ENCODE results near the gene BMPR1A.

Gene BMPR1A

DNA sequence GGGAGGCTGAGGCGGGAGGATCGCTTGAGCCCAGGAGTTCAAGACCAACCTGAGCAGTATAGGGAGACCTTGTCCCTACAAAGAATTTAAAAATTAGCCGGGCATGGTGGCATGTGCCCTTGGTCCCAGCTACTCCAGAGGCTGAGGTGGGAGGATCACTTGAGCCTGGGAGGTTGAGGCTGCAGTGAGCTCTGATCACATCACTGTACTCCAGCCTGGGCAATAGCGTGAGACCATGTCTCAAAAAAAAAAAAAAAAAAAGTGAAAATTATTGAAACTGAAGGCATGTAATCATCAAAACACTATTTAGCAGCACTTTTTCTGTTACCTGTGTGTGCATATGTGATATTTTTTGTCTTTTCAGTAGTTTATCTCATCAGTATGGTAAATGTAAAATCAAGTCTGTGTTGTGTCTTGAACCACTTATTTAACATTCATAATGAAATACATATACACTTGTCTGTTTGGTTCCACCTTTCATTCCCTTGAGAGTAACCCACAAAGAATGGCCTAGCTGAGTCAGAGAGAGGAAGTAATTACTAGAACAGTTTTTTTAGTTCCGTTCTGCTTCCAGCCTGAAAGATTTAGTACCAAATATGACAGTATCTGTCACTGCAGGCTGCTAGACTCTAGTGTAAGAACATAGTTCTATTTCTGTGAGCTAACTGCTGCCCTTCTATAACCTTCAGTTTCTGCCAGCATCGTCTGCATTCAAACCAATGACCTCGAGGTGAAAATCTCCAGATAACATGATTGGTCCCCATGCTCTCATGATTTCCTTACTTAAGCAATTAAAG, 132.4 kb downstream of the BMPR1A start:
- H3K4me3 ChIP-seq (ENCODE audit: low read depth, low read length): no peak overlapping the region
- DNase-seq (ENCODE audit: low read depth): peak; percentile 76
- TF ChIP-seq, protein P1, sequence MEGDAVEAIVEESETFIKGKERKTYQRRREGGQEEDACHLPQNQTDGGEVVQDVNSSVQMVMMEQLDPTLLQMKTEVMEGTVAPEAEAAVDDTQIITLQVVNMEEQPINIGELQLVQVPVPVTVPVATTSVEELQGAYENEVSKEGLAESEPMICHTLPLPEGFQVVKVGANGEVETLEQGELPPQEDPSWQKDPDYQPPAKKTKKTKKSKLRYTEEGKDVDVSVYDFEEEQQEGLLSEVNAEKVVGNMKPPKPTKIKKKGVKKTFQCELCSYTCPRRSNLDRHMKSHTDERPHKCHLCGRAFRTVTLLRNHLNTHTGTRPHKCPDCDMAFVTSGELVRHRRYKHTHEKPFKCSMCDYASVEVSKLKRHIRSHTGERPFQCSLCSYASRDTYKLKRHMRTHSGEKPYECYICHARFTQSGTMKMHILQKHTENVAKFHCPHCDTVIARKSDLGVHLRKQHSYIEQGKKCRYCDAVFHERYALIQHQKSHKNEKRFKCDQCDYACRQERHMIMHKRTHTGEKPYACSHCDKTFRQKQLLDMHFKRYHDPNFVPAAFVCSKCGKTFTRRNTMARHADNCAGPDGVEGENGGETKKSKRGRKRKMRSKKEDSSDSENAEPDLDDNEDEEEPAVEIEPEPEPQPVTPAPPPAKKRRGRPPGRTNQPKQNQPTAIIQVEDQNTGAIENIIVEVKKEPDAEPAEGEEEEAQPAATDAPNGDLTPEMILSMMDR (IDR thresholded peaks at IDR 0.05; ENCODE audit: low read depth, low read length, missing control alignments): no peak

DNA sequence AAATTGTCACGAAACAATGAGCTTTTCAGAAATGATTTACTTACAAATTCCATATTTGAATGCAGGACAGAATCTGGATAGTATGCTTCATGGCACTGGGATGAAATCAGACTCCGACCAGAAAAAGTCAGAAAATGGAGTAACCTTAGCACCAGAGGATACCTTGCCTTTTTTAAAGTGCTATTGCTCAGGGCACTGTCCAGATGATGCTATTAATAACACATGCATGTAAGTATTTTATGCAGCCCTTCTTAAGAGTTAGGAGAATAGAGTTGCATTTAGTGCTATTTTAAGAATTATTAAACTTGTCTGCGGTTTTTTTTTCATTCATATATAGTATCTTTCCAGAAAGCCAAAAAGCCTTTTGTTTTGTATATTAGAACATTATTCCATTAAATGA, 133.6 kb downstream of the BMPR1A start:
- no peak overlapping the region for H3K4me3 ChIP-seq (ENCODE audit: low read depth, low read length)
- TF ChIP-seq, protein P1 (IDR thresholded peaks at IDR 0.05; ENCODE audit: low read depth, low read length, missing control alignments): no peak
- DNase-seq (ENCODE audit: low read depth): no peak

DNA sequence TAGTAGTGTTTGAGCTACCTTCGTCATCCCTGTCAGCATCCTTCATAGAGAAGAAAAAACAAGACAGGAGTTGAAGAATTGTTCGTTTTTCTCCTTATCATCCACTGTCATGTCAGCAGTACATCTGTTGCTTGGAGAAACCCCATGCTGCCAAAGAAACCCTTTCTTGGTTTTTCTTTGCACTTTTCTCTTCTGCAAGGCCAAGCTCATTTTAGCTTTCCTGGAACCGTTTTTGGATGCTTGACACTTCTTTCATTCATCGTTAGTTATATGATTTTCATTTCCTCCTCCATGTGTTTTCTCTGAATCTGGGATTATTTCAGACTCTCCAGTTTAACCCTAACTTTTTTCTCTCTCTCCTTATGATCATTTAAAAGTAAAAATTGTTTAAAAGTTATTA, 142.1 kb downstream of the BMPR1A start:
- TF ChIP-seq, protein P1 (IDR thresholded peaks at IDR 0.05; ENCODE audit: low read depth, low read length, missing control alignments): no peak
- H3K4me3 ChIP-seq (ENCODE audit: low read depth, low read length): no peak overlapping the region

DNA sequence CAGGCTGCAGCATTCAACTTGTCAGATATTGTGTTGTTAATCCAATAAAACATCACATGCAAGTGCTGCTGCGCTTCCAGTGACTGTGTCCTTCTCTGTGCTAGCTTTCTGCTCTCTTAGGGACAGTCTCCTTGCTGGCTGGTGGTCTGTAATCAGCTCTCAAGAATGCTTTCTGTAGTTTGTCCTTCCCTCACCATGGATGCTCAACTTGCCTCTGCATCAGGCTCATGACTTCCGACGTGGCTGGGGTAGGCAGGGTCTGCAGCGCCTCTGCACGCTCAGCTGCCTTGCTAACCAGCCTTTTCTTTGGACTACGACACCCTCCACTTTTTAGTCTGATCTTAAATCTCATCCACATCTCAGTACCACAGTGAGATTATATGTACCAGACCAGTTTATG, 142.7 kb downstream of the BMPR1A start:
- DNase-seq (ENCODE audit: low read depth): no peak
- no peak overlapping the region for H3K4me3 ChIP-seq (ENCODE audit: low read depth, low read length)
- TF ChIP-seq, protein P1 (IDR thresholded peaks at IDR 0.05; ENCODE audit: low read depth, low read length, missing control alignments): no peak

More for the DNA sequence above, 142.1 kb downstream of the BMPR1A start:
- no peak for DNase-seq (ENCODE audit: low read depth)

DNA sequence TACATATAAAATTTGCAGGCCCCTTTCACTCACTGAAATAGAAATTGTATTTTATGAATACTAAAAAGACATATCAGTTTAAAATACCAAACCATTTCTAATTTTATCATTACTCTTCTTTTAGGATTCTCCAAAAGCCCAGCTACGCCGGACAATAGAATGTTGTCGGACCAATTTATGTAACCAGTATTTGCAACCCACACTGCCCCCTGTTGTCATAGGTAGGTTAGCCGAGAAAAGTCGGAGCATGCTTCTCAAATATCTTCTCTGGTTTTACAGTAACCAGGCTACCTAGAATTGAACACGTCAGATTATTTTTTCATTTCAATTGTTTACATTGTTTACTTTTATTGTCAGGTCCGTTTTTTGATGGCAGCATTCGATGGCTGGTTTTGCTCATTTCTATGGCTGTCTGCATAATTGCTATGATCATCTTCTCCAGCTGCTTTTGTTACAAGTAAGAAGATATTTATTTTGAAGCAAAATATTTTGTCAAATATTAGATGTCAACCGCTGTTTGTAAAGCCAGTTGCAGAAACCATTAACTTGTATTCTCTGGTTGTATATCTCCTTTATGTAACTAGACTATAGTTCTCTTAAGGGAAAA, 143.4 kb downstream of the BMPR1A start:
- peak; percentile 25 for DNase-seq (ENCODE audit: low read depth)
- TF ChIP-seq, protein P1 (IDR thresholded peaks at IDR 0.05; ENCODE audit: low read depth, low read length, missing control alignments): peak; percentile 59
- H3K4me3 ChIP-seq (ENCODE audit: low read depth, low read length): no peak overlapping the region

DNA sequence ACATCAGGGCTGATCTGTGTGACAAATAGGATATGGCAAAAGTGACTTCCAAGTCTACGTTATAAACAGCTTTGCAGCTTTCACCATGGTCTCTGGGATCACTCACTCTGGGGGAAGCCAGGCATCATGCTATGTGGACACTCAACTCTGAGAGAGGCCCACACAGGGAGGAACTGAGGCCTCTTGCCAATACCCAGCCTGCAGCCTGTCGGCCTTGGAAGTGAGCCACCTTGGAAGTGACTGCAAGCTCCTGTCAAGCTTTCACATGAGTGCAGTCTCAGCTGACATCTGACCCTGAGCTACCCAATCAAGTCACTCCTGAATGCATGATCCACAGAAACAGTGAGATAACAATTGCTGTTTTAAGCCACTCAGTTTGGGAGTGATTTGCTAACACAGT, 144.5 kb downstream of the BMPR1A start:
- TF ChIP-seq, protein P1 (IDR thresholded peaks at IDR 0.05; ENCODE audit: low read depth, low read length, missing control alignments): no peak
- DNase-seq (ENCODE audit: low read depth): no peak
- H3K4me3 ChIP-seq (ENCODE audit: low read depth, low read length): no peak overlapping the region

Measured in GM12864 (cell line).